HepG2 (cell line): Measurements from ENCODE around the gene PRM3. TPM values are rescaled to one million over a fixed set of nuclear protein-coding genes. Genes with fewer than 3 reads are reported as not detected.
A peak's percentile ranks its signal among the peaks of the same experiment; 100 is the strongest.

Source experiments
- ERF ChIP-seq: IDR thresholded peaks from 2 replicates; pipeline ENCODE4 v1.6.1; 2018; ENCODE audit warnings: missing biosample characterization, missing genetic modification reagents
- ESRRA ChIP-seq: sonication (generic); formaldehyde crosslinking; IDR thresholded peaks from 2 replicates; pipeline ENCODE4 v1.5.1; 2020; ENCODE audit warnings: mild to moderate bottlenecking, low read depth, missing genetic modification reagents
- HINFP ChIP-seq: sonication (generic); formaldehyde crosslinking; IDR thresholded peaks from 2 replicates; pipeline ENCODE4 v1.4.0; 2020; ENCODE audit warnings: low read depth, mild to moderate bottlenecking, missing genetic modification reagents
- IKZF1 ChIP-seq: fragments of 450-650 bp; IDR thresholded peaks from 2 replicates; pipeline ENCODE4 v1.7.1; 2016
- MEIS2 ChIP-seq: sonication (generic); formaldehyde crosslinking; IDR thresholded peaks from 2 replicates; pipeline ENCODE4 v1.9.0; 2021; ENCODE audit warnings: mild to moderate bottlenecking, missing genetic modification reagents
- NCOA2 ChIP-seq: sonication (generic); formaldehyde crosslinking; IDR thresholded peaks from 2 replicates; pipeline ENCODE4 v1.8.0; 2022; ENCODE audit warnings: inconsistent platforms
- PAF1 ChIP-seq: IDR thresholded peaks from 2 replicates; pipeline ENCODE4 v1.6.1; 2016; ENCODE audit warnings: missing genetic modification reagents, missing compliant biosample characterization
- SALL1 ChIP-seq: sonication (generic); formaldehyde crosslinking; IDR thresholded peaks from 2 replicates; pipeline ENCODE4 v1.8.0; 2022; ENCODE audit warnings: mild to moderate bottlenecking, missing genetic modification reagents
- STAT5B ChIP-seq: sonication (generic); formaldehyde crosslinking; IDR thresholded peaks from 2 replicates; pipeline ENCODE4 v1.4.0; 2020; ENCODE audit warnings: missing genetic modification reagents
- ZC3H13 ChIP-seq: sonication (generic); formaldehyde crosslinking; IDR thresholded peaks from 2 replicates; pipeline ENCODE4 v1.8.1; 2023; ENCODE audit warnings: mild to moderate bottlenecking, missing genetic modification reagents, moderate library complexity
- ZNF296 ChIP-seq: sonication (generic); formaldehyde crosslinking; conservative IDR thresholded peaks from 2 replicates; pipeline ENCODE4 v1.5.0; 2020; ENCODE audit warnings: mild to moderate bottlenecking, missing genetic modification reagents
- ZNF354B ChIP-seq: sonication (generic); formaldehyde crosslinking; IDR thresholded peaks from 2 replicates; pipeline ENCODE4 v1.8.0; 2022; ENCODE audit warnings: mild to moderate bottlenecking, missing genetic modification reagents
- ZNF451 ChIP-seq: sonication (generic); formaldehyde crosslinking; IDR thresholded peaks from 2 replicates; pipeline ENCODE4 v1.5.0; 2020; ENCODE audit warnings: mild to moderate bottlenecking, missing genetic modification reagents
- ZNF589 ChIP-seq: sonication (generic); formaldehyde crosslinking; conservative IDR thresholded peaks from 2 replicates; pipeline ENCODE4 v1.8.0; 2022; ENCODE audit warnings: mild to moderate bottlenecking, moderate library complexity, missing genetic modification reagents
- ZSCAN30 ChIP-seq: sonication (generic); formaldehyde crosslinking; IDR thresholded peaks from 2 replicates; pipeline ENCODE4 v1.5.0; 2020; ENCODE audit warnings: mild to moderate bottlenecking, missing genetic modification reagents
- ZZZ3 ChIP-seq: sonication (generic); formaldehyde crosslinking; IDR thresholded peaks from 2 replicates; pipeline ENCODE4 v1.4.0; 2020; ENCODE audit warnings: missing genetic modification reagents, mild to moderate bottlenecking, borderline replicate concordance
- polyA plus RNA-seq, 8 experiments: library from polyadenylated mRNA; depleted of rRNA in 3 of 8; stranded (reverse) in 7 of 8; unstranded in 1 of 8; fragments of >200 nt; fragmentation: Illumina TruSeq in 4 of 8; extraction: Trizol in 4 of 8; gene quantifications; 2 replicates each; pipeline versions ENCODE4 v1.2.1 to v1.2.3, GENCODE V29; 2011 to 2016; ENCODE audit warnings: low read depth in 4 of 8, missing spikeins in 1 of 8, mixed read lengths in 1 of 8; ENCODE audit not compliant: insufficient read depth in 1 of 8
- total RNA-seq, 5 experiments: library from RNA; depleted of rRNA; stranded (reverse); fragments of >200 nt; fragmentation: Illumina TruSeq; extraction: Trizol; gene quantifications; 2 replicates each; pipeline ENCODE4 v1.2.3, GENCODE V29; 2016; ENCODE audit warnings: low read depth in 1 of 5
- TF ChIP-seq, protein P1 (sequence below): sonication (generic); formaldehyde crosslinking; IDR thresholded peaks from 2 replicates; pipeline ENCODE4 v1.5.0; 2020; ENCODE audit warnings: mild to moderate bottlenecking, missing genetic modification reagents

Gene PRM3
- total and polyA plus RNA-seq, 2 of the 13 experiments (the other 11 are each of a cell fraction or from before 2014, with no cell fraction given) = not detected

GRCh38 chr16:11251525-11252481 lies 21.6 kb downstream of the PRM3 start (continued):
- TF ChIP-seq HINFP (CRISPR knock-in tag) = peak; percentile 19; the same call in 1 of the 2 replicates
- TF ChIP-seq ZNF451 (CRISPR knock-in tag) = no peak
- TF ChIP-seq IKZF1 = no peak
- no peak for TF ChIP-seq ZNF354B (CRISPR knock-in tag)
- TF ChIP-seq ZSCAN30 = 0 out of 2 replicates have a peak, but pooled peaks have one; percentile 35
- TF ChIP-seq, protein P1, sequence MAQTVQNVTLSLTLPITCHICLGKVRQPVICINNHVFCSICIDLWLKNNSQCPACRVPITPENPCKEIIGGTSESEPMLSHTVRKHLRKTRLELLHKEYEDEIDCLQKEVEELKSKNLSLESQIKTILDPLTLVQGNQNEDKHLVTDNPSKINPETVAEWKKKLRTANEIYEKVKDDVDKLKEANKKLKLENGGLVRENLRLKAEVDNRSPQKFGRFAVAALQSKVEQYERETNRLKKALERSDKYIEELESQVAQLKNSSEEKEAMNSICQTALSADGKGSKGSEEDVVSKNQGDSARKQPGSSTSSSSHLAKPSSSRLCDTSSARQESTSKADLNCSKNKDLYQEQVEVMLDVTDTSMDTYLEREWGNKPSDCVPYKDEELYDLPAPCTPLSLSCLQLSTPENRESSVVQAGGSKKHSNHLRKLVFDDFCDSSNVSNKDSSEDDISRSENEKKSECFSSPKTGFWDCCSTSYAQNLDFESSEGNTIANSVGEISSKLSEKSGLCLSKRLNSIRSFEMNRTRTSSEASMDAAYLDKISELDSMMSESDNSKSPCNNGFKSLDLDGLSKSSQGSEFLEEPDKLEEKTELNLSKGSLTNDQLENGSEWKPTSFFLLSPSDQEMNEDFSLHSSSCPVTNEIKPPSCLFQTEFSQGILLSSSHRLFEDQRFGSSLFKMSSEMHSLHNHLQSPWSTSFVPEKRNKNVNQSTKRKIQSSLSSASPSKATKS (CRISPR knock-in tag) = no peak
- no peak for TF ChIP-seq ZNF589 (CRISPR knock-in tag)
- no peak for TF ChIP-seq MEIS2 (CRISPR knock-in tag)
- TF ChIP-seq ZNF296 (CRISPR knock-in tag) = 0 out of 2 replicates have a peak, but pooled peaks have one; percentile 13
- peak; percentile 29; the same call in 1 of the 2 replicates for TF ChIP-seq SALL1 (CRISPR knock-in tag)
- peak; percentile 83; the same call in 1 of the 2 replicates for TF ChIP-seq PAF1
- peak; percentile 95; the same call in 1 of the 2 replicates for TF ChIP-seq ZC3H13 (CRISPR knock-in tag)
- no peak for TF ChIP-seq ZZZ3 (CRISPR knock-in tag)
- no peak for TF ChIP-seq NCOA2 (CRISPR knock-in tag)
- TF ChIP-seq ESRRA (CRISPR knock-in tag) = no peak
- TF ChIP-seq STAT5B = 0 out of 2 replicates have a peak, but pooled peaks have one; percentile 16
- 0 out of 2 replicates have a peak, but pooled peaks have one; percentile 7 for TF ChIP-seq ERF
